ENCODE results near the gene SGTA. TPM values are rescaled to one million over a fixed set of nuclear protein-coding genes. Genes with fewer than 3 reads are reported as not detected.

Gene SGTA
- polyA plus RNA-seq, 3 donors: 48.4 to 66.5 (median 62.8) TPM

GRCh38 chr19:2739602-2740313 lies 43.3 kb downstream of the SGTA start, which contains the start of gene SLC39A3:
TSS of gene SLC39A3 (minus strand) at chr19:2740017. CDS start at chr19:2737257, 2,760 bp downstream.
- DNase-seq (ENCODE audit: extremely low read depth in 1 of 11, low read depth in 9 of 11, low spot score in 4 of 11): peak; percentile 94 to 99 (median 99)

GRCh38 chr19:2736550-2737190 lies 46.4 kb downstream of the SGTA start:
- no peak for DNase-seq (ENCODE audit: extremely low read depth in 1 of 11, low read depth in 9 of 11, low spot score in 4 of 11)

GRCh38 chr19:2735374-2735773 lies 47.7 kb downstream of the SGTA start:
- DNase-seq (ENCODE audit: extremely low read depth in 1 of 11, low read depth in 9 of 11, low spot score in 4 of 11): no peak

GRCh38 chr19:2734589-2735288 lies 48.3 kb downstream of the SGTA start:
- DNase-seq (ENCODE audit: extremely low read depth in 1 of 11, low read depth in 9 of 11, low spot score in 4 of 11): no peak

GRCh38 chr19:2733930-2734588 lies 49.0 kb downstream of the SGTA start:
- no peak for DNase-seq (ENCODE audit: extremely low read depth in 1 of 11, low read depth in 9 of 11, low spot score in 4 of 11)

- no peak for DNase-seq (ENCODE audit: extremely low read depth in 1 of 11, low read depth in 9 of 11, low spot score in 4 of 11)
Observed at GRCh38 chr19:2732883-2733282, 50.2 kb downstream of the SGTA start.

- no peak for DNase-seq (ENCODE audit: extremely low read depth in 1 of 11, low read depth in 9 of 11, low spot score in 4 of 11)
Observed at GRCh38 chr19:2732157-2732725, 50.8 kb downstream of the SGTA start.

- DNase-seq (ENCODE audit: extremely low read depth in 1 of 11, low read depth in 9 of 11, low spot score in 4 of 11): no peak
Observed at GRCh38 chr19:2731181-2731995, 51.7 kb downstream of the SGTA start.

- no peak for DNase-seq (ENCODE audit: extremely low read depth in 1 of 11, low read depth in 9 of 11, low spot score in 4 of 11)
Observed at GRCh38 chr19:2729943-2730818, 52.9 kb downstream of the SGTA start.

GRCh38 chr19:2728783-2729387 lies 54.2 kb downstream of the SGTA start:
- DNase-seq (ENCODE audit: extremely low read depth in 1 of 11, low read depth in 9 of 11, low spot score in 4 of 11): no peak

- DNase-seq (ENCODE audit: extremely low read depth in 1 of 11, low read depth in 9 of 11, low spot score in 4 of 11): no peak
Observed at GRCh38 chr19:2727640-2727944, 55.5 kb downstream of the SGTA start.

GRCh38 chr19:2726904-2727639 lies 56.0 kb downstream of the SGTA start:
- DNase-seq (ENCODE audit: extremely low read depth in 1 of 11, low read depth in 9 of 11, low spot score in 4 of 11): no peak

GRCh38 chr19:2726160-2726855 lies 56.8 kb downstream of the SGTA start:
- no peak for DNase-seq (ENCODE audit: extremely low read depth in 1 of 11, low read depth in 9 of 11, low spot score in 4 of 11)

- DNase-seq (ENCODE audit: extremely low read depth in 1 of 11, low read depth in 9 of 11, low spot score in 4 of 11): no peak
Observed at GRCh38 chr19:2724148-2724557, 58.9 kb downstream of the SGTA start.

GRCh38 chr19:2723747-2724146 lies 59.3 kb downstream of the SGTA start:
- DNase-seq (ENCODE audit: extremely low read depth in 1 of 11, low read depth in 9 of 11, low spot score in 4 of 11): no peak

- no peak for DNase-seq (ENCODE audit: extremely low read depth in 1 of 11, low read depth in 9 of 11, low spot score in 4 of 11)
Observed at GRCh38 chr19:2723345-2723715, 59.7 kb downstream of the SGTA start.

Measured in renal cortex interstitium (tissue), 11 donors.